GM19468 (cell line): Measurements from ENCODE around the gene FECH.
"Not testable (repeated sequence)": the region's sequence is repeated elsewhere in the genome, so short reads cannot be mapped to it uniquely, and the experiment has no call there.

Source experiments
- ATAC-seq: cut with Tn5 transposase; IDR thresholded peaks from one replicate; pipeline ENCODE4 v1.9.1; 2021; ENCODE audit warnings: mild to moderate bottlenecking, moderate library complexity, moderate number of reproducible peaks; ENCODE audit not compliant: unreplicated experiment; ENCODE audit errors: extremely low read depth

FECH gene

GRCh38 chr18:57586251-57587049 lies at the start of gene FECH:
Gene FECH, minus strand, starts transcription at chr18:57586702. Its CDS starts 82 bp downstream, at chr18:57586620.
- peak; percentile 82 for ATAC-seq

GRCh38 chr18:57635003-57635822 lies 48.7 kb upstream of the FECH start:
- ATAC-seq = no peak

GRCh38 chr18:57631697-57632096 lies 45.2 kb upstream of the FECH start:
- no peak for ATAC-seq

- ATAC-seq = no peak
These were observed 44.5 kb upstream of the FECH start for GRCh38 chr18:57630754-57631595.

GRCh38 chr18:57630002-57630753 lies 43.7 kb upstream of the FECH start:
- ATAC-seq = peak; percentile 72

GRCh38 chr18:57629422-57629821 lies 42.9 kb upstream of the FECH start:
- ATAC-seq = no peak

- ATAC-seq = no peak
These were observed 41.0 kb upstream of the FECH start for GRCh38 chr18:57627488-57627887.

GRCh38 chr18:57624988-57625387 lies 38.5 kb upstream of the FECH start:
- ATAC-seq = no peak

- no peak for ATAC-seq
These were observed 34.7 kb upstream of the FECH start for GRCh38 chr18:57621246-57621604.

GRCh38 chr18:57619876-57620275 lies 33.4 kb upstream of the FECH start:
- ATAC-seq = no peak

- ATAC-seq = no peak
These were observed 32.4 kb upstream of the FECH start for GRCh38 chr18:57618910-57619309.

- ATAC-seq = no peak
These were observed 17.4 kb upstream of the FECH start for GRCh38 chr18:57603871-57604270.

GRCh38 chr18:57595347-57595746 lies 8.8 kb upstream of the FECH start:
- ATAC-seq = no peak

- not testable (repeated sequence) for ATAC-seq
These were observed 6.2 kb upstream of the FECH start for GRCh38 chr18:57592716-57593115.

GRCh38 chr18:57589161-57589560 lies 2.7 kb upstream of the FECH start:
- ATAC-seq = no peak

GRCh38 chr18:57587098-57587661 lies 678 bp upstream of the FECH start:
- no peak for ATAC-seq

GRCh38 chr18:57585855-57586250 lies 649 bp downstream of the FECH start:
- ATAC-seq = no peak

GRCh38 chr18:57585421-57585820 lies 1.1 kb downstream of the FECH start:
- ATAC-seq = no peak

- no peak for ATAC-seq
These were observed 2.1 kb downstream of the FECH start for GRCh38 chr18:57584444-57584843.
